Measurements from ENCODE around the gene MAB21L4. TPM values are rescaled to one million over a fixed set of nuclear protein-coding genes. Genes with fewer than 3 reads are reported as not detected.

Gene MAB21L4
- polyA plus RNA-seq, 1 of the 3 experiments (the other 2 are of a cell fraction) = not detected

DNA sequence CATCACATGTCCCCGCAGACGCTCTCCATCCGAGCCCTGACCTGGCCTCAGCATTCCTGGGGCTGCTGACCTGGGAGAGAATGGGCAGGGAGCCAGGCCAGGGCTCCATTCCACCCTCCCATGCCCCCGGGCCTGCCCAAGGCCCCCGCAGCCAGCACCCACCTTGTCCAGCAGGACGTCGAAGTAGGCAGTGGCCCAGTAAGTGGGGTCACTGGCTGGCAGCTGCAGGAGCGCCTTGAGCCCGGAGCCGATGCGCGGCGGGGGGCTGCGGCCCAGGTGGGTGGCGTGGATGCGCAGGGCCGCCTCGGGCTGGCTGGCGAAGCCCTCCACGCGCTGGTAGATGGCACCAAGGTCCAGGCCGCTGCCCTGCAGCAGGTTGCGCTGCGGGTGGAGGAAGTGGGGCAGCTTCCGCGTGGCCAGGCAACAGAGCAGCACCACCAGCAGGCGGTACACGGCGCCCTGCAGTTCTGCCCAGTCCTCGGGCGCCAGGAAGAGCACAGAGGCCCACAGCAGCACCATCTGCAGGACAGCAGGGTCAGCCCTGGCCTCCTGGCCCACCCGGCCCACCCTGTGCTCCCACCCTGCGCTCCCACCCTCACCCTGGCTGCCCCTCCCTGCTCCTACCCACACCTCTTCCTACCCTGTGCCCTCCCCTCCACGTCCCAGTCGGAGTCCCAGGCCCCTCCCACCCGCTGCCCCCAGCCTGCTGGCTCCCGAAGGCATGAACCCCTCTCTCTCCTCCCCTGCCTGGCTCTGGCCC is 7.6 kb downstream of the MAB21L4 start:
- H3K9ac ChIP-seq = no peak overlapping the region
- 87% methylated on average over 22 of the region's 37 CpGs for WGBS (ENCODE audit: low lambda C conversion rate)
- no peaks in the 10 kb centered on the region for H3K36me3 ChIP-seq (replicated peaks in 1 of 2; ENCODE audit: control insufficient read depth in 1 of 2, insufficient read depth in 2 of 2, low read length in 1 of 2)

More for the DNA sequence above, 7.6 kb downstream of the MAB21L4 start:
- ChIA-PET CTCF (interaction anchor here (1.1 to 1.4 kb wide), 2 partner anchors 26 to 37 kb away, joined by 3 to 5 read pairs; no protein-coding TSS in a partner anchor), POLR2A (no interaction called here)
- H3F3A ChIP-seq (replicated peaks; ENCODE audit: insufficient read depth) = no peaks in the 10 kb centered on the region
- no peak overlapping the region for H3K27ac ChIP-seq (ENCODE audit: low read depth in 2 of 2, low read length in 1 of 2)
- H3K4me2 ChIP-seq = no peak overlapping the region
- H3K9me2 ChIP-seq = no peaks in the 10 kb centered on the region
- H3K4me3 ChIP-seq (ENCODE audit: low read depth in 2 of 2, low read length in 1 of 2) = no peak overlapping the region
- TF ChIP-seq RFX5 (IDR thresholded peaks at IDR 0.05; ENCODE audit: low read length) (no peak), FOXM1 (IDR thresholded peaks at IDR 0.05; ENCODE audit: low read depth) (no peak), SMC3 (IDR thresholded peaks at IDR 0.05; ENCODE audit: low read depth, low read length) (no peak), MEF2A (IDR thresholded peaks at IDR 0.05; ENCODE audit: borderline replicate concordance, low read depth) (no peak), POLR2AphosphoS5 (IDR thresholded peaks at IDR 0.05; ENCODE audit: low read depth, low read length) (no peak), NRF1 (IDR thresholded peaks at IDR 0.05; ENCODE audit: low read depth, low read length) (no peak), RCOR1 (IDR thresholded peaks at IDR 0.05; ENCODE audit: low read length) (no peak), JUND (IDR thresholded peaks at IDR 0.05) (no peak), NFIC (IDR thresholded peaks at IDR 0.05; ENCODE audit: borderline replicate concordance) (no peak), FOXJ3 (CRISPR knock-in tag; IDR thresholded peaks at IDR 0.05) (no peak), EZH2phosphoT487 (IDR thresholded peaks at IDR 0.05; ENCODE audit: borderline replicate concordance, low read depth) (no peak), MXI1 (IDR thresholded peaks at IDR 0.05; ENCODE audit: low read depth, low read length) (no peak), SIN3A (IDR thresholded peaks at IDR 0.05; ENCODE audit: borderline replicate concordance, low read depth, low read length) (no peak), TCF12 (IDR thresholded peaks at IDR 0.05) (no peak), TEAD4 (IDR thresholded peaks at IDR 0.05; ENCODE audit: borderline replicate concordance, insufficient read depth) (no peak), ELF1 (IDR thresholded peaks at IDR 0.05) (no peak)
- TF ChIP-seq, protein P1, sequence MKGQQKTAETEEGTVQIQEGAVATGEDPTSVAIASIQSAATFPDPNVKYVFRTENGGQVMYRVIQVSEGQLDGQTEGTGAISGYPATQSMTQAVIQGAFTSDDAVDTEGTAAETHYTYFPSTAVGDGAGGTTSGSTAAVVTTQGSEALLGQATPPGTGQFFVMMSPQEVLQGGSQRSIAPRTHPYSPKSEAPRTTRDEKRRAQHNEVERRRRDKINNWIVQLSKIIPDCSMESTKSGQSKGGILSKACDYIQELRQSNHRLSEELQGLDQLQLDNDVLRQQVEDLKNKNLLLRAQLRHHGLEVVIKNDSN (IDR thresholded peaks at IDR 0.05; ENCODE audit: borderline replicate concordance, low read depth) = no peak
- TF ChIP-seq, protein P2, sequence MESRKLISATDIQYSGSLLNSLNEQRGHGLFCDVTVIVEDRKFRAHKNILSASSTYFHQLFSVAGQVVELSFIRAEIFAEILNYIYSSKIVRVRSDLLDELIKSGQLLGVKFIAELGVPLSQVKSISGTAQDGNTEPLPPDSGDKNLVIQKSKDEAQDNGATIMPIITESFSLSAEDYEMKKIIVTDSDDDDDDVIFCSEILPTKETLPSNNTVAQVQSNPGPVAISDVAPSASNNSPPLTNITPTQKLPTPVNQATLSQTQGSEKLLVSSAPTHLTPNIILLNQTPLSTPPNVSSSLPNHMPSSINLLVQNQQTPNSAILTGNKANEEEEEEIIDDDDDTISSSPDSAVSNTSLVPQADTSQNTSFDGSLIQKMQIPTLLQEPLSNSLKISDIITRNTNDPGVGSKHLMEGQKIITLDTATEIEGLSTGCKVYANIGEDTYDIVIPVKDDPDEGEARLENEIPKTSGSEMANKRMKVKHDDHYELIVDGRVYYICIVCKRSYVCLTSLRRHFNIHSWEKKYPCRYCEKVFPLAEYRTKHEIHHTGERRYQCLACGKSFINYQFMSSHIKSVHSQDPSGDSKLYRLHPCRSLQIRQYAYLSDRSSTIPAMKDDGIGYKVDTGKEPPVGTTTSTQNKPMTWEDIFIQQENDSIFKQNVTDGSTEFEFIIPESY (IDR thresholded peaks at IDR 0.05; ENCODE audit: borderline replicate concordance, low read depth) = no peak
- TF ChIP-seq, protein P3, sequence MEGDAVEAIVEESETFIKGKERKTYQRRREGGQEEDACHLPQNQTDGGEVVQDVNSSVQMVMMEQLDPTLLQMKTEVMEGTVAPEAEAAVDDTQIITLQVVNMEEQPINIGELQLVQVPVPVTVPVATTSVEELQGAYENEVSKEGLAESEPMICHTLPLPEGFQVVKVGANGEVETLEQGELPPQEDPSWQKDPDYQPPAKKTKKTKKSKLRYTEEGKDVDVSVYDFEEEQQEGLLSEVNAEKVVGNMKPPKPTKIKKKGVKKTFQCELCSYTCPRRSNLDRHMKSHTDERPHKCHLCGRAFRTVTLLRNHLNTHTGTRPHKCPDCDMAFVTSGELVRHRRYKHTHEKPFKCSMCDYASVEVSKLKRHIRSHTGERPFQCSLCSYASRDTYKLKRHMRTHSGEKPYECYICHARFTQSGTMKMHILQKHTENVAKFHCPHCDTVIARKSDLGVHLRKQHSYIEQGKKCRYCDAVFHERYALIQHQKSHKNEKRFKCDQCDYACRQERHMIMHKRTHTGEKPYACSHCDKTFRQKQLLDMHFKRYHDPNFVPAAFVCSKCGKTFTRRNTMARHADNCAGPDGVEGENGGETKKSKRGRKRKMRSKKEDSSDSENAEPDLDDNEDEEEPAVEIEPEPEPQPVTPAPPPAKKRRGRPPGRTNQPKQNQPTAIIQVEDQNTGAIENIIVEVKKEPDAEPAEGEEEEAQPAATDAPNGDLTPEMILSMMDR (IDR thresholded peaks at IDR 0.05) = no peak
- H3K9me3 ChIP-seq = no peaks in the 10 kb centered on the region
- H3K4me1 ChIP-seq (ENCODE audit: control insufficient read depth in 1 of 2, insufficient read depth in 2 of 2, low read depth in 1 of 2, low read length in 1 of 2) = peaks cover 0 to 3% of the 10 kb centered on the region in 2 experiments; a peak in 1 of 4 replicates
- H2AFZ ChIP-seq (ENCODE audit: low read depth) = no peak overlapping the region
- H3K27me3 ChIP-seq (ENCODE audit: insufficient read depth) = no peaks in the 10 kb centered on the region
- no peak for DNase-seq
- H4K20me1 ChIP-seq (ENCODE audit: insufficient read depth) = no peaks in the 10 kb centered on the region
- H3K79me2 ChIP-seq (ENCODE audit: insufficient read depth) = no peaks in the 10 kb centered on the region
